ENCODE results near the gene GPR150.

GPR150 gene

DNA sequence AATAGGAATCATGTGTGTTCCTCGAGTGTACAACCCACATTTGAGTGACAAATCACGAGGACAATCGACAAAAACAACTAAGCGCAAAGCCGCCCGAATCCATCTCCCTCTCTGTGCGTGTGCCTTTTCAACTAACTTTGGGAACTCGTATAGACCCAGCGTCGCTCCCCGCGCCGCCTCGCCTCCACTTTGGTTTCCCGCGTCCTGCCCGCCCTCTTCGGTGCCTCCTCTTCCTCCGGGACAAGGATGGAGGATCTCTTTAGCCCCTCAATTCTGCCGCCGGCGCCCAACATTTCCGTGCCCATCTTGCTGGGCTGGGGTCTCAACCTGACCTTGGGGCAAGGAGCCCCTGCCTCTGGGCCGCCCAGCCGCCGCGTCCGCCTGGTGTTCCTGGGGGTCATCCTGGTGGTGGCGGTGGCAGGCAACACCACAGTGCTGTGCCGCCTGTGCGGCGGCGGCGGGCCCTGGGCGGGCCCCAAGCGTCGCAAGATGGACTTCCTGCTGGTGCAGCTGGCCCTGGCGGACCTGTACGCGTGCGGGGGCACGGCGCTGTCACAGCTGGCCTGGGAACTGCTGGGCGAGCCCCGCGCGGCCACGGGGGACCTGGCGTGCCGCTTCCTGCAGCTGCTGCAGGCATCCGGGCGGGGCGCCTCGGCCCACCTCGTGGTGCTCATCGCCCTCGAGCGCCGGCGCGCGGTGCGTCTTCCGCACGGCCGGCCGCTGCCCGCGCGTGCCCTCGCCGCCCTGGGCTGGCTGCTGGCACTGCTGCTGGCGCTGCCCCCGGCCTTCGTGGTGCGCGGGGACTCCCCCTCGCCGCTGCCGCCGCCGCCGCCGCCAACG, at the start of gene GPR150:
TSS of gene GPR150 (plus strand) at position 58 of the 840 bp plus-strand sequence. CDS start at position 247, 189 bp downstream.
- peak; percentile 46 for DNase-seq (ENCODE audit: low read depth)

DNA sequence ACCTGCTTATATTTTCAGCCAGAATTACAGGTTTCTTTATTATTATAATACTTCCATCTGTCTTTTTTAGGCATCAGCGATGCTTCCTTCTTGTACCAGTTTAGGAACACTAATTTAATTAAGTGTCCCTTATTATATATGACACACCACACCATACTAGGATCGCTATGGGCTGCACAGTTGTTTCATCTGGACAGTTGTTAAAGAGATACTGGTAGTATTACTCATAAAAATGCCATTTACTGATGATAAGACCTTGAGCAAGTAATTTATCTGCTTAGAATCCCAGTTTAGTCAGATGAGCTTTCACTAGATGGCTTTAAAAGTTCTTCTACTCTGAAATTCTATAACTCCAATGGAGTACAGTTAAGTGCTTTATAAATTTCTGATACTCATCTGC, 47.9 kb upstream of the GPR150 start:
- no peak for DNase-seq (ENCODE audit: low read depth)

- DNase-seq (ENCODE audit: low read depth) = no peak
Observed at GRCh38 chr5:95581576-95581975, 38.3 kb upstream of the GPR150 start.

DNA sequence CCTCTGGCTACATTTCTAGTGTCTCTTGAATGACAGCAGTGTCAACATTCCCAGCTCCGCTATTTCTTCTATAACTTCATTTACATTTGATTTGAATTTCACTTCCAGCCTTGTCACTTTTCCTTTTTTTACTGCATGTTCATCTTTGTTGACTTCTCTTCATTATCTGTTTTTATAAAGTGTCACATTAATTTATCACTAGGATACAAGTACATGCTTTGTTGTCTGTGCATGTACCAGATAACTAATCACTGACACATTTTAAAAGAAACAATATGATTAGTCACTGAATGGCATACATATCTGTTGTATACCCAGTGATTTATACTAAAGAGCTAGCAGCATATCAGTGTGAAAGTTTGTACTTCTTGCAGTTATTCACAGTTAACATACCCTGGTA, 35.9 kb upstream of the GPR150 start:
- DNase-seq (ENCODE audit: low read depth) = no peak

DNA sequence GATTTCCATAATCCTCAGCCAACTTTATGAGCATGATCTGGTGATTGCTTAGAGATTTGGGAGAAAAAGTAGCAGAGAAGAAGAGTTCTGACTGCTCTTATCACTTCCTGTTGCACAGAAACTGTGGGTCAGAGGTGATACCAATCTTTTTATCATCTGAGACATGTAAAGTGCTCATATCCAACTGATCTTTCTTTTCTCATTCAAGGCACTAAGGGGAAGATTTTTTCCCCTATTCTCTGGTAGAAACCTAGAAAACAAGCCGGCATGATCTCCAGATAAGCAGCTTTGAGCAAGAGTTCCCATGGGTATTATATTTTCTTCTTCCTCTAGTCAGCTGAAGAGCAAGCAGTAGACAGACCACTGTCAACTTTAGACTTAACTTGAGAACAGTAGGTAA, 29.0 kb upstream of the GPR150 start:
- no peak for DNase-seq (ENCODE audit: low read depth)

GRCh38 chr5:95591490-95591901, 28.4 kb upstream of the GPR150 start:
- no peak for DNase-seq (ENCODE audit: low read depth)

GRCh38 chr5:95595289-95595931, 24.5 kb upstream of the GPR150 start:
- no peak for DNase-seq (ENCODE audit: low read depth)

GRCh38 chr5:95599252-95599651, 20.6 kb upstream of the GPR150 start:
- DNase-seq (ENCODE audit: low read depth) = no peak

- DNase-seq (ENCODE audit: low read depth) = no peak
Observed at GRCh38 chr5:95600557-95600956, 19.3 kb upstream of the GPR150 start.

DNA sequence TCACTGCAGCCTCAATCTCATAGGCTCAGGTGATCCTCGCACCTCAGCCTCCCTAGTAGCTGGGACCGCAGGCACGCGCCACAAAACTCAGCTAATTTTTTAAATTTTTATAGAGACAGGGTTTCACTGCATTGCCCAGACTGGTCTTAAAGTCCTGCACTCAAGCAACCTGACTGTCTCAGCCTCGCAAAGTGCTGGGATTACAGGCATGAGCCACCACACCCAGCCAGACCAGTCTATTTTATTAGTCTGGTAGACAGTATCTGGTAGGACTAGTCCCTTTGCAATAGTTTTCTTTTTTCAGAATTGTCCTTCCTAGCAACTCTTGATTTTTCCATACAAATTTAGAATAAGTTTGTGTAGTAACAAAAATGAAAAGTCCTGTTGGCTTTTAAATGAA, 14.1 kb upstream of the GPR150 start:
- DNase-seq (ENCODE audit: low read depth) = no peak

DNA sequence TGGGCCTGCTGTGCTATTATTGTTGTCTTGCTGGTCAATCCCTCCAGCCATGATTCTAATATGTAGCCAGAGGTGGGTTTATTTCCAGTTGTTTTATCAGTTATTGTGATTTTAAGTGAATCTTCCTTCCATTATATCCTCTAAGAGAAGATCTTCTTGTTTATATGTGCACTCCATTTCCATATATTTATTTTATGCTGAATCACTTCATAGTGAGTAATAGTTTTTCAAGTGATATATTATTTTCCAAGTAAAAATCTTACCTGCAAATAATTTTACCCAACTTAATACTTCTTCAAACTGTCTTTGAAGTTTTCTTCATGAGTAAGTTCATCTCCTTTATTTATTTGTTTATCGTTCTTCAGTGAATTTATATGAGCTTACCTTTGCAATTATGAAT, 13.5 kb upstream of the GPR150 start:
- no peak for DNase-seq (ENCODE audit: low read depth)

GRCh38 chr5:95609711-95610110, 10.2 kb upstream of the GPR150 start:
- DNase-seq (ENCODE audit: low read depth) = no peak

DNA sequence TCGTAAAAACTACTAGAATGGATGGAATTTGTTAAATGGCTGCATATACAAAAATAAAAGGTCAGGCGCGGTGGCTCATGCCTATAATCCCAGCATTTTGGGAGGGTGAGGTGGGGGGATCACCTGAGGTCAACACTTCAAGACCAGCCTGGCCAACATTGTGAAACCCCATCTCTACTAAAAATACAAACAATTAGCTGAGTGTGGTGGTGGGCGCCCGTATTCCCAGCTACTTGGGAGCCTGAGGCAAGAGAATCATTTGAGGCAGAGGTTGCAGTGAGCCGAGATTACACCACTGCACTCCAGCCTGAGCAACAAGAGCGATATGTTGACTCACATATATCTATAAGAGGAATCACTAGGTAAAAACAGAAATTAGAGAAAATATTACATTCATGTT, 9.3 kb upstream of the GPR150 start:
- no peak for DNase-seq (ENCODE audit: low read depth)

- DNase-seq (ENCODE audit: low read depth) = no peak
Observed at GRCh38 chr5:95611396-95611795, 8.5 kb upstream of the GPR150 start.

DNA sequence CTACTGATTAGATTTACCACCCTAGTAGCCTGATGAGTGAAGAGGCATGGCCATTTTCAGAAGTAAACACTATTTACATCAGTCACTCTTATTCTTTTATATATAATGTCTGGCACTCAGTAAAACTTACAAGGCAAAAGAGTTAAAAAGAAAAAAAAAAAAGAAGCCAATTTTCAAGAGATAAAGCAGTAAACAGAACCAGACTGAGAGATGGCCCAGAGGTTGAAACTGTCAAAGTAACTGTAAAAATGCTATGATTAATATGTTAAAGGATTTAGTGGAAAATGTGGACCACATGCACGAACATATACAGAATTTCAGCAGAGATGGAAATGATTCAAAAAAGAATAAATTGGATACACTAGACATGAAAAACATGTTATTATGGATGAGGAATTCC, 6.4 kb upstream of the GPR150 start:
- DNase-seq (ENCODE audit: low read depth) = no peak

DNA sequence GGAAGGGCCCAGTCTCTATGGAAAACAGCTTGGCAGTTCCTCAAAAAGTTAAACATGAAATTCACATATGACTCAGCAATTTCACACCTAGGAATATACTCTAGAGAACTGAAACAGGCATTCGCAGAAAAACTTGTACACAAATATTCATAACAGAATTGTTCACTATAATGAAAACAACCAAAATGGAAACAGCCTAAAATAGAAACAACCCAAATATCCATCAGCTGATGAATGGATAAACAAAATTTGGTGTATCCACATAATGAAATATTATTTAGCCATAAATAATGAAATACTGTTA, 4.8 kb upstream of the GPR150 start:
- DNase-seq (ENCODE audit: low read depth) = no peak

DNA sequence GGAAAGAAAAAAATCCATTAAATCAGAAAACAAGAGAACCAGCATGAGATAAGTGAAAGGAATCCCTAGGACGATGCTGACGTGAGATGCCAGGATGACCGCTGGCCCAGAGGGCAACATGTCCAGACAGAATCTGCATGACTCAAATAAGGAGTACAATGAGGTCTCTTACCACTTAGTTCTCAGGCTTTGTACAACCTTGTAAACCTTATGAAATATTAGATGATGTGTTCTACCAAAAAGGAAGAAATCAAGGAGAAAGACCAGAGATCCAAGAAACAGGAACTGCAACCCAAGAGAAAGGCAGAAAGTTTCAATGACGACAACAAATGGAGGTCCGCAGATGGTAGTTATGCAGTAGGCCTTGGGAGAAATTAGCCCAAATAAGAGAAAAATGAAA, 2.8 kb upstream of the GPR150 start:
- no peak for DNase-seq (ENCODE audit: low read depth)

DNA sequence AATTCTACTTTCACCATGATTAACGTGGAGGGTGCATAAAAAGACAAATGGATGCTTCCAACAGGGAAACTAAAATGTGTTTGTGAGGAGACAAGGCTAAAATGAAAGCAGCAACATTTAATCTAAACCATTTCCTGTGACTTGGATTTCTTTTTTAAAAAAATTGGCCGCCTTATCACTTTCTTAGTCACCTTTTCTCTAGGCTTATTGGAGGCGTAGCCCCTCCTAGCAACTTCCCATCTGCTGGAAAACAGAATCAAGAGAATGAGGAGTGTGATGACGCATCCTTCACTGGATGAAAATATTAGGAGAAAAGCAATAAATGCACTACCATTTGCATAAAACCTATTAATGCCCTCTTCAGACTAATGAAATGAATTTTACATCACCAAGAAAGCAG, 791 bp upstream of the GPR150 start:
- DNase-seq (ENCODE audit: low read depth) = no peak

- no peak for DNase-seq (ENCODE audit: low read depth)
Observed at GRCh38 chr5:95619514-95620029, 315 bp upstream of the GPR150 start.

GRCh38 chr5:95620870-95621838, 1.3 kb downstream of the GPR150 start:
- DNase-seq (ENCODE audit: low read depth) = peak; percentile 13

GRCh38 chr5:95621839-95622629, 2.1 kb downstream of the GPR150 start:
- DNase-seq (ENCODE audit: low read depth) = peak; percentile 41

DNA sequence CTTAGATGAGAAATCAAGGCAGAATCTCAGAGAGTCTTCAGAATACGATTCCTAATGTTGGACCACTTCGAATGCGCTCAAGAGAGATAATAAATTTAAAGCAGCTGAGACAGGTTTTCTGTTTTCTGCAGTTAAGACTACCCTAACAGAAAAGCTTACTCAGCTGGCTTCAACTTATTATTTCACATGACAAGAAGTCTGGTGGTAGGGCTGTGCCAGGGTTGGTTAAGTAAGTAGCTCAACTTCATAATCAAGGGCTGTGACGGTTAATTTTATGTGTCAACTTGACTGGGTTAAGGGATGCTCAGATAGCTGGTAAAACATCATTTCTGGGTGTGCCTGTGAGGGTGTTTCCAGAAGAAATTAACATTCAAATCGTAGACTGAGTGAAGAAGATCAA, 3.8 kb downstream of the GPR150 start:
- no peak for DNase-seq (ENCODE audit: low read depth)
